Vagina (tissue), 2 donors: Measurements from ENCODE around the gene RPS6KL1. TPM values are rescaled to one million over a fixed set of nuclear protein-coding genes. Genes with fewer than 3 reads are reported as not detected.

ENCODE experiments used
- DNase-seq, 2 donors: peaks; one replicate each; pipeline ENCODE4 v3.0.0-alpha.2; 2017; ENCODE audit errors: extremely low spot score in 2 of 2
- H3K27ac ChIP-seq: fragments of 200-600 bp; sonication (generic); one replicate; pipeline ENCODE4 v1.5.1; 2019
- H3K27me3 ChIP-seq: fragments of 200-600 bp; sonication (generic); one replicate; pipeline ENCODE4 v1.5.1; 2019
- H3K36me3 ChIP-seq, 2 donors: fragments of 200-600 bp; sonication (generic); one replicate each; pipeline ENCODE4 v1.5.1; 2017 to 2019
- H3K4me1 ChIP-seq: fragments of 200-600 bp; sonication (generic); one replicate; pipeline ENCODE4 v1.5.1; 2019
- H3K4me3 ChIP-seq, 2 donors: fragments of 200-600 bp; sonication (generic); 1 replicate in 1 of 2; 2 replicates in 1 of 2; pipeline ENCODE4 v1.5.1; 2016 to 2019
- H3K9me3 ChIP-seq: fragments of 200-600 bp; sonication (generic); one replicate; pipeline ENCODE4 v1.5.1; 2019
- CTCF ChIP-seq, 3 experiments: fragments of 450-650 bp in 2 of 3; fragments of 200-600 bp in 1 of 3; sonication (generic) in 1 of 3; IDR thresholded peaks; one replicate each; pipeline ENCODE4 v1.5.1; 2017 to 2019; ENCODE audit warnings: antibody characterized with exemption in 3 of 3, mild to moderate bottlenecking in 2 of 3, moderate library complexity in 2 of 3
- POLR2A ChIP-seq, 2 donors: fragments of 450-650 bp; IDR thresholded peaks; one replicate each; pipeline ENCODE4 v1.6.1; 2017; ENCODE audit warnings: antibody characterized with exemption in 2 of 2, mild to moderate bottlenecking in 2 of 2, moderate library complexity in 2 of 2
- POLR2AphosphoS5 ChIP-seq, 2 donors: sonication (generic); formaldehyde crosslinking; IDR thresholded peaks; one replicate each; pipeline ENCODE4 v1.9.0; 2017; ENCODE audit warnings: antibody characterized with exemption in 2 of 2, mild to moderate bottlenecking in 2 of 2, low read depth in 1 of 2; ENCODE audit not compliant: insufficient read depth in 1 of 2
- intact Hi-C: fragments of 100-400 bp; cut with DNase I; formaldehyde crosslinking; loops from one replicate; pipeline ENCODE4 v1.15.1; 2023
- total RNA-seq: library from RNA; depleted of rRNA; stranded (reverse); fragments of >200 nt; gene quantifications from one replicate; pipeline ENCODE4 v1.2.3, GENCODE V29; 2016

The RPS6KL1 gene
- total RNA-seq, 1 donor from 2014 or later: 2.0 TPM

- Histone ChIP-seq H3K4me3 (no peak overlapping the region), H3K27me3 (no peaks in the 10 kb centered on the region), H3K36me3 (no peaks in the 10 kb centered on the region), H3K9me3 (no peaks in the 10 kb centered on the region), H3K4me1 (peaks cover 4% of the 10 kb centered on the region), H3K27ac (no peak overlapping the region)
- intact Hi-C loops: no loop called here
- no peak for DNase-seq
- TF ChIP-seq POLR2A (IDR thresholded peaks at IDR 0.05) (no peak), POLR2AphosphoS5 (IDR thresholded peaks at IDR 0.05; ENCODE audit: insufficient read depth in 1 of 2, low read depth in 1 of 2) (no peak), CTCF (IDR thresholded peaks at IDR 0.05) (no peak)
Observed at GRCh38 chr14:74963705-74964271, 40.7 kb upstream of the RPS6KL1 start.

- H3K4me3 ChIP-seq: no peak overlapping the region
- peaks cover 4% of the 10 kb centered on the region for H3K4me1 ChIP-seq
- no peaks in the 10 kb centered on the region for H3K27me3 ChIP-seq
- TF ChIP-seq POLR2A (IDR thresholded peaks at IDR 0.05): no peak
- TF ChIP-seq POLR2AphosphoS5 (IDR thresholded peaks at IDR 0.05; ENCODE audit: insufficient read depth in 1 of 2, low read depth in 1 of 2): no peak
- TF ChIP-seq CTCF (IDR thresholded peaks at IDR 0.05): no peak
- no peak overlapping the region for H3K27ac ChIP-seq
- intact Hi-C loops: no loop called here
- no peaks in the 10 kb centered on the region for H3K36me3 ChIP-seq
- H3K9me3 ChIP-seq: no peaks in the 10 kb centered on the region
- DNase-seq: no peak
Observed at GRCh38 chr14:74963178-74963704, 40.2 kb upstream of the RPS6KL1 start.

- TF ChIP-seq POLR2A (IDR thresholded peaks at IDR 0.05) (no peak), POLR2AphosphoS5 (IDR thresholded peaks at IDR 0.05; ENCODE audit: insufficient read depth in 1 of 2, low read depth in 1 of 2) (no peak), CTCF (IDR thresholded peaks at IDR 0.05) (no peak)
- Histone ChIP-seq H3K4me1 (peaks cover 4% of the 10 kb centered on the region), H3K36me3 (no peaks in the 10 kb centered on the region), H3K4me3 (no peak overlapping the region), H3K27ac (no peak overlapping the region), H3K9me3 (no peaks in the 10 kb centered on the region), H3K27me3 (no peaks in the 10 kb centered on the region)
- no peak for DNase-seq
- intact Hi-C loops: no loop called here
Observed at GRCh38 chr14:74962493-74962892, 39.4 kb upstream of the RPS6KL1 start.

- no peaks in the 10 kb centered on the region for H3K27me3 ChIP-seq
- no peaks in the 10 kb centered on the region for H3K9me3 ChIP-seq
- peaks cover 4% of the 10 kb centered on the region for H3K4me1 ChIP-seq
Observed at GRCh38 chr14:74962046-74962445, 39.0 kb upstream of the RPS6KL1 start.

More at GRCh38 chr14:74962046-74962445, 39.0 kb upstream of the RPS6KL1 start:
- Histone ChIP-seq H3K4me3 (no peak overlapping the region), H3K27ac (no peak overlapping the region), H3K36me3 (no peaks in the 10 kb centered on the region)
- DNase-seq: no peak
- intact Hi-C loops: no loop called here
- TF ChIP-seq CTCF (IDR thresholded peaks at IDR 0.05) (no peak), POLR2AphosphoS5 (IDR thresholded peaks at IDR 0.05; ENCODE audit: insufficient read depth in 1 of 2, low read depth in 1 of 2) (no peak), POLR2A (IDR thresholded peaks at IDR 0.05) (no peak)
